HepG2 (cell line): ENCODE results near the gene UNKL. TPM values are rescaled to one million over a fixed set of nuclear protein-coding genes. Genes with fewer than 3 reads are reported as not detected.

ENCODE experiments used
- ATAC-seq: fragments of 200-7000 bp; cut with Tn5 transposase; 3 replicates; pipeline ENCODE4 v1.9.1; 2020; ENCODE audit warnings: mild to moderate bottlenecking, moderate library complexity
- BruUV-seq: library from RNA; stranded (reverse); fragments of 400-500 nt; replicated peaks from 2 replicates; lab custom pipeline; 2021; lab: Mats Ljungman, UMichigan
- CTCF ChIA-PET: fragments of 300-600 bp; formaldehyde crosslinking; extraction: SDS; loops from one replicate; lab custom pipeline; 2021; ENCODE audit warnings: low total read pairs, inconsistent platforms, low intra/inter-chr PET ratio; lab: Yijun Ruan, JAX
- POLR2A ChIA-PET: fragments of 350-600 bp; sonication (Branson Sonifier 250); formaldehyde crosslinking; loops from one replicate; lab custom pipeline; 2020; ENCODE audit warnings: antibody characterized with exemption, inconsistent platforms; lab: Yijun Ruan, JAX
- DNase-seq: peaks from one replicate; pipeline ENCODE4 v3.0.0-alpha.2; 2015; ENCODE audit warnings: low spot score
- FAIRE-seq: peaks from 3 replicates; lab custom pipeline; 2011; peaks lifted over from hg19 to GRCh38; lab: Jason Lieb, UNC
- H2AFZ ChIP-seq: one replicate; pipeline ENCODE4 v1.6.1; 2011; ENCODE audit warnings: low read length, inconsistent platforms
- H3K27ac ChIP-seq: fragments of 300-600 bp; 3 replicates; pipeline ENCODE4 v1.8.0; 2011; ENCODE audit warnings: mixed run types, mild to moderate bottlenecking, mixed read lengths, low read length, inconsistent platforms; ENCODE audit not compliant: insufficient read depth; ENCODE audit errors: extremely low read length
- H3K27me3 ChIP-seq, 2 experiments: fragments of 200-600 bp in 1 of 2; 2 replicates in 1 of 2; 3 replicates in 1 of 2; pipeline versions ENCODE4 v1.6.0 to v1.8.0; 2011; ENCODE audit warnings: low read length in 2 of 2, mild to moderate bottlenecking in 2 of 2, moderate library complexity in 2 of 2, inconsistent platforms in 1 of 2; ENCODE audit not compliant: insufficient read depth in 2 of 2, control insufficient read depth in 1 of 2
- H3K36me3 ChIP-seq, 2 experiments: fragments of 200-600 bp in 1 of 2; replicated peaks in 1 of 2; 2 replicates in 1 of 2; 3 replicates in 1 of 2; pipeline versions ENCODE4 v1.5.1 to v1.8.0; 2011; ENCODE audit warnings: low read length in 2 of 2, inconsistent platforms in 1 of 2; ENCODE audit not compliant: insufficient read depth in 2 of 2, control insufficient read depth in 1 of 2
- H3K4me1 ChIP-seq: 2 replicates; pipeline ENCODE4 v1.5.1; 2012; ENCODE audit warnings: low read length, inconsistent platforms; ENCODE audit not compliant: insufficient read depth
- H3K4me2 ChIP-seq: 2 replicates; pipeline ENCODE4 v1.6.0; 2011; ENCODE audit warnings: low read depth, low read length, inconsistent platforms
- H3K4me3 ChIP-seq, 3 experiments: fragments of 200-600 bp in 1 of 3; sonication (generic), shearing (Covaris generic) in 1 of 3; replicated peaks in 1 of 3; 2 replicates each; pipeline ENCODE4 v1.5.1; 2011 to 2016; ENCODE audit warnings: low read length in 3 of 3, inconsistent platforms in 2 of 3, low read depth in 2 of 3, mild to moderate bottlenecking in 2 of 3, control low read depth in 1 of 3, mixed read lengths in 1 of 3; ENCODE audit not compliant: insufficient read depth in 1 of 3
- H3K79me2 ChIP-seq: one replicate; pipeline ENCODE4 v1.6.1; 2011; ENCODE audit warnings: low read length, inconsistent platforms; ENCODE audit not compliant: insufficient read depth
- H3K9ac ChIP-seq: 2 replicates; pipeline ENCODE4 v1.6.0; 2011; ENCODE audit warnings: mild to moderate bottlenecking, low read depth, low read length, inconsistent platforms; ENCODE audit not compliant: insufficient read depth
- H3K9me3 ChIP-seq: 2 replicates; pipeline ENCODE4 v1.5.1; 2012; ENCODE audit warnings: mild to moderate bottlenecking, low read length
- H4K20me1 ChIP-seq: 2 replicates; pipeline ENCODE4 v1.6.0; 2011; ENCODE audit warnings: inconsistent platforms, mild to moderate bottlenecking, low read length, moderate library complexity; ENCODE audit not compliant: insufficient read depth
- AKAP8 ChIP-seq: sonication (generic); formaldehyde crosslinking; IDR thresholded peaks from 2 replicates; pipeline ENCODE4 v1.5.1; 2020; ENCODE audit warnings: mild to moderate bottlenecking, missing genetic modification reagents
- CENPT ChIP-seq: sonication (generic); formaldehyde crosslinking; IDR thresholded peaks from 2 replicates; pipeline ENCODE4 v1.8.0; 2022; ENCODE audit warnings: low read depth, mild to moderate bottlenecking, moderate library complexity, missing genetic modification reagents
- GTF2F1 ChIP-seq: fragments of 150-350 bp; IDR thresholded peaks from 2 replicates; pipeline ENCODE4 v1.6.1; 2014; ENCODE audit warnings: low read length
- HHEX ChIP-seq: IDR thresholded peaks from 2 replicates; pipeline ENCODE4 v1.6.1; 2016; ENCODE audit warnings: control low read depth
- KLF15 ChIP-seq: sonication (generic); formaldehyde crosslinking; IDR thresholded peaks from 2 replicates; pipeline ENCODE4 v1.8.1; 2023; ENCODE audit warnings: borderline replicate concordance, mild to moderate bottlenecking, inconsistent platforms, missing genetic modification reagents, mixed read lengths
- PAF1 ChIP-seq: IDR thresholded peaks from 2 replicates; pipeline ENCODE4 v1.6.1; 2016; ENCODE audit warnings: missing genetic modification reagents, missing compliant biosample characterization
- RFXANK ChIP-seq: IDR thresholded peaks from 2 replicates; pipeline ENCODE4 v1.6.1; 2016
- ZBTB34 ChIP-seq: sonication (generic); formaldehyde crosslinking; IDR thresholded peaks from 2 replicates; pipeline ENCODE4 v1.8.0; 2022; ENCODE audit warnings: mild to moderate bottlenecking, missing genetic modification reagents
- ZC3H13 ChIP-seq: sonication (generic); formaldehyde crosslinking; IDR thresholded peaks from 2 replicates; pipeline ENCODE4 v1.8.1; 2023; ENCODE audit warnings: mild to moderate bottlenecking, missing genetic modification reagents, moderate library complexity
- ZFP91 ChIP-seq: sonication (generic); formaldehyde crosslinking; IDR thresholded peaks from 2 replicates; pipeline ENCODE4 v1.9.0; 2022; ENCODE audit warnings: missing genetic modification reagents, mild to moderate bottlenecking, borderline replicate concordance
- ZNF30 ChIP-seq: sonication (generic); formaldehyde crosslinking; IDR thresholded peaks from 2 replicates; pipeline ENCODE4 v1.5.0; 2020; ENCODE audit warnings: mild to moderate bottlenecking, missing genetic modification reagents
- ZNF350 ChIP-seq: sonication (generic); formaldehyde crosslinking; IDR thresholded peaks from 2 replicates; pipeline ENCODE4 v1.4.0; 2020; ENCODE audit warnings: mild to moderate bottlenecking, low read depth, missing genetic modification reagents, borderline replicate concordance
- ZNF441 ChIP-seq: sonication (generic); formaldehyde crosslinking; IDR thresholded peaks from 2 replicates; pipeline ENCODE4 v1.7.0; 2021; ENCODE audit warnings: missing genetic modification reagents, borderline replicate concordance
- ZNF784 ChIP-seq: sonication (generic); formaldehyde crosslinking; IDR thresholded peaks from 2 replicates; pipeline ENCODE4 v1.5.1; 2020; ENCODE audit warnings: missing genetic modification reagents, mild to moderate bottlenecking, borderline replicate concordance
- ZNF878 ChIP-seq: sonication (generic); formaldehyde crosslinking; IDR thresholded peaks from 2 replicates; pipeline ENCODE4 v1.8.1; 2023; ENCODE audit warnings: mild to moderate bottlenecking, missing genetic modification reagents, moderate library complexity
- WGBS: methylation state at CpG from one replicate; pipeline ENCODE4 v1.1.6; 2017; ENCODE audit warnings: low lambda C conversion rate; 5-methylcytosine and 5-hydroxymethylcytosine counted together
- in situ Hi-C: cut with HindIII; loops from 2 replicates; pipeline ENCODE4 v1.10.0; 2017; ENCODE audit warnings: low pct_unique_long_range_greater_than_20kb; ENCODE audit not compliant: extremely low pct_ligation_motif_present
- intact Hi-C: fragments of 100-400 bp; cut with micrococcal nuclease; formaldehyde crosslinking; loops from one replicate; pipeline ENCODE4 v1.10.0; 2022; ENCODE audit not compliant: unreplicated experiment
- polyA plus RNA-seq, 8 experiments: library from polyadenylated mRNA; depleted of rRNA in 3 of 8; stranded (reverse) in 7 of 8; unstranded in 1 of 8; fragments of >200 nt; fragmentation: Illumina TruSeq in 4 of 8; extraction: Trizol in 4 of 8; gene quantifications; 2 replicates each; pipeline versions ENCODE4 v1.2.1 to v1.2.3, GENCODE V29; 2011 to 2016; ENCODE audit warnings: low read depth in 4 of 8, missing spikeins in 1 of 8, mixed read lengths in 1 of 8; ENCODE audit not compliant: insufficient read depth in 1 of 8
- total RNA-seq, 5 experiments: library from RNA; depleted of rRNA; stranded (reverse); fragments of >200 nt; fragmentation: Illumina TruSeq; extraction: Trizol; gene quantifications; 2 replicates each; pipeline ENCODE4 v1.2.3, GENCODE V29; 2016; ENCODE audit warnings: low read depth in 1 of 5
- TF ChIP-seq, protein P1 (sequence below): sonication (generic); formaldehyde crosslinking; IDR thresholded peaks from 2 replicates; pipeline ENCODE4 v1.5.1; 2020; ENCODE audit warnings: mild to moderate bottlenecking, missing genetic modification reagents, moderate library complexity

Gene UNKL
- total and polyA plus RNA-seq, 2 of the 13 experiments (the other 11 are each of a cell fraction or from before 2014, with no cell fraction given), result 10.4 to 17.6 TPM

- WGBS, result 63% methylated on average over 5 of the region's 20 CpGs
- Histone ChIP-seq H2AFZ (no peak overlapping the region), H3K36me3 (peaks cover 7 to 26% of the 10 kb centered on the region in 2 experiments; a peak in 4 of 5 replicates), H3K79me2 (no peaks in the 10 kb centered on the region), H3K4me2 (no peak overlapping the region), H4K20me1 (no peaks in the 10 kb centered on the region), H3K9ac (no peak overlapping the region), H3K9me3 (no peaks in the 10 kb centered on the region), H3K27ac (no peak overlapping the region), H3K4me3 (no peak overlapping the region), H3K4me1 (peaks cover 1% of the 10 kb centered on the region), H3K27me3 (no peaks in the 10 kb centered on the region)
- peak; percentile 6 for ATAC-seq
- CTCF ChIA-PET, result no interaction called here
- no peak for FAIRE-seq
- POLR2A ChIA-PET, result interaction anchor here (1.0 kb wide), 1 partner anchor 10 kb away, joined by 3 read pairs; no protein-coding TSS in a partner anchor
- in situ Hi-C loops (no loop called here), intact Hi-C loops (no loop called here)
- no peak for DNase-seq
- BruUV-seq, result no TSS peak
- peak; percentile 79; the same call in 1 of the 2 replicates for TF ChIP-seq AKAP8 (CRISPR knock-in tag)
- TF ChIP-seq ZBTB34, result no peak
- TF ChIP-seq ZC3H13 (CRISPR knock-in tag), result peak; percentile 25; the same call in 1 of the 2 replicates
- no peak for TF ChIP-seq KLF15
- no peak for TF ChIP-seq ZNF30
- TF ChIP-seq RFXANK (CRISPR knock-in tag), result no peak
- TF ChIP-seq, protein P1, sequence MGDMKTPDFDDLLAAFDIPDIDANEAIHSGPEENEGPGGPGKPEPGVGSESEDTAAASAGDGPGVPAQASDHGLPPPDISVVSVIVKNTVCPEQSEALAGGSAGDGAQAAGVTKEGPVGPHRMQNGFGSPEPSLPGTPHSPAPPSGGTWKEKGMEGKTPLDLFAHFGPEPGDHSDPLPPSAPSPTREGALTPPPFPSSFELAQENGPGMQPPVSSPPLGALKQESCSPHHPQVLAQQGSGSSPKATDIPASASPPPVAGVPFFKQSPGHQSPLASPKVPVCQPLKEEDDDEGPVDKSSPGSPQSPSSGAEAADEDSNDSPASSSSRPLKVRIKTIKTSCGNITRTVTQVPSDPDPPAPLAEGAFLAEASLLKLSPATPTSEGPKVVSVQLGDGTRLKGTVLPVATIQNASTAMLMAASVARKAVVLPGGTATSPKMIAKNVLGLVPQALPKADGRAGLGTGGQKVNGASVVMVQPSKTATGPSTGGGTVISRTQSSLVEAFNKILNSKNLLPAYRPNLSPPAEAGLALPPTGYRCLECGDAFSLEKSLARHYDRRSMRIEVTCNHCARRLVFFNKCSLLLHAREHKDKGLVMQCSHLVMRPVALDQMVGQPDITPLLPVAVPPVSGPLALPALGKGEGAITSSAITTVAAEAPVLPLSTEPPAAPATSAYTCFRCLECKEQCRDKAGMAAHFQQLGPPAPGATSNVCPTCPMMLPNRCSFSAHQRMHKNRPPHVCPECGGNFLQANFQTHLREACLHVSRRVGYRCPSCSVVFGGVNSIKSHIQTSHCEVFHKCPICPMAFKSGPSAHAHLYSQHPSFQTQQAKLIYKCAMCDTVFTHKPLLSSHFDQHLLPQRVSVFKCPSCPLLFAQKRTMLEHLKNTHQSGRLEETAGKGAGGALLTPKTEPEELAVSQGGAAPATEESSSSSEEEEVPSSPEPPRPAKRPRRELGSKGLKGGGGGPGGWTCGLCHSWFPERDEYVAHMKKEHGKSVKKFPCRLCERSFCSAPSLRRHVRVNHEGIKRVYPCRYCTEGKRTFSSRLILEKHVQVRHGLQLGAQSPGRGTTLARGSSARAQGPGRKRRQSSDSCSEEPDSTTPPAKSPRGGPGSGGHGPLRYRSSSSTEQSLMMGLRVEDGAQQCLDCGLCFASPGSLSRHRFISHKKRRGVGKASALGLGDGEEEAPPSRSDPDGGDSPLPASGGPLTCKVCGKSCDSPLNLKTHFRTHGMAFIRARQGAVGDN (CRISPR knock-in tag), result peak; percentile 29; the same call in 1 of the 2 replicates
- TF ChIP-seq ZNF784 (CRISPR knock-in tag), result no peak
- no peak for TF ChIP-seq HHEX
- no peak for TF ChIP-seq ZNF350
- no peak for TF ChIP-seq ZNF878 (CRISPR knock-in tag)
- TF ChIP-seq ZNF441 (CRISPR knock-in tag), result no peak
- no peak for TF ChIP-seq CENPT (CRISPR knock-in tag)
- TF ChIP-seq GTF2F1, result no peak
- 0 out of 2 replicates have a peak, but pooled peaks have one; percentile 30 for TF ChIP-seq ZFP91 (CRISPR knock-in tag)
- 0 out of 2 replicates have a peak, but pooled peaks have one; percentile 16 for TF ChIP-seq PAF1
Observed at GRCh38 chr16:1325673-1326371, 88.7 kb downstream of the UNKL start.
